T-cell (primary cell): Measurements from ENCODE around the gene PDLIM1. TPM values are rescaled to one million over a fixed set of nuclear protein-coding genes. Genes with fewer than 3 reads are reported as not detected.

Experiments used
- ATAC-seq, 4 experiments: fragments of 200-7000 bp in 3 of 4; fragments of 150-1000 bp in 1 of 4; cut with Tn5 transposase; replicated peaks in 1 of 4; 1 replicate in 3 of 4; 2 replicates in 1 of 4; pipeline ENCODE4 v1.10.0; 2021; ENCODE audit warnings: moderate library complexity in 3 of 4, mild to moderate bottlenecking in 2 of 4, moderate number of reproducible peaks in 1 of 4
- CTCF ChIA-PET, 2 donors: fragments of 300-600 bp; sonication (Branson Sonifier 250); formaldehyde crosslinking; loops; one replicate each; lab custom pipeline; 2022; ENCODE audit warnings: antibody characterized with exemption in 2 of 2; lab: Charles Lee
- POLR2A ChIA-PET, 2 donors: fragments of 300-600 bp; sonication (Branson Sonifier 250); formaldehyde crosslinking; loops; one replicate each; lab custom pipeline; 2022; ENCODE audit warnings: antibody characterized with exemption in 2 of 2; lab: Charles Lee
- DNase-seq, 35 experiments: peaks; one replicate each; pipeline versions ENCODE4 v3.0.0 to v3.0.0-alpha.2; 2013 to 2023
- H3K27ac ChIP-seq: one replicate; pipeline ENCODE4 v1.5.1; 2013; ENCODE audit warnings: low read length
- H3K27me3 ChIP-seq, 2 experiments: replicated peaks in 1 of 2; 1 replicate in 1 of 2; 2 replicates in 1 of 2; pipeline versions ENCODE4 v1.6.1 to v1.7.0; 2013; ENCODE audit warnings: low read length in 1 of 2, mixed read lengths in 1 of 2; ENCODE audit not compliant: control insufficient read depth in 2 of 2, insufficient read depth in 2 of 2; ENCODE audit errors: extremely low read depth in 1 of 2
- H3K36me3 ChIP-seq, 2 donors: 1 replicate in 1 of 2; 2 replicates in 1 of 2; pipeline versions ENCODE4 v1.6.1 to v1.7.0; 2013; ENCODE audit warnings: low read length in 1 of 2; ENCODE audit not compliant: control insufficient read depth in 2 of 2, insufficient read depth in 1 of 2; ENCODE audit errors: extremely low read depth in 1 of 2
- H3K4me1 ChIP-seq, 2 experiments: 1 replicate in 1 of 2; 2 replicates in 1 of 2; pipeline versions ENCODE4 v1.6.1 to v1.7.0; 2013; ENCODE audit warnings: low read length in 2 of 2, mixed read lengths in 1 of 2; ENCODE audit not compliant: insufficient read depth in 2 of 2, control insufficient read depth in 1 of 2; ENCODE audit errors: extremely low read depth in 1 of 2
- H3K4me3 ChIP-seq, 2 donors: 1 replicate in 1 of 2; 2 replicates in 1 of 2; pipeline versions ENCODE4 v1.5.1 to v1.7.0; 2013; ENCODE audit warnings: mild to moderate bottlenecking in 2 of 2, low read length in 1 of 2, moderate library complexity in 1 of 2; ENCODE audit not compliant: control insufficient read depth in 1 of 2; ENCODE audit errors: extremely low read depth in 1 of 2
- H3K9me3 ChIP-seq: 2 replicates; pipeline ENCODE4 v1.7.0; 2013
- H3K27ac Mint-ChIP-seq, 2 donors: one replicate each; pipeline ENCODE4 v1.8.0; 2020 to 2021; ENCODE audit warnings: mild to moderate bottlenecking in 2 of 2, mixed read lengths in 2 of 2
- H3K27me3 Mint-ChIP-seq, 2 donors: one replicate each; pipeline ENCODE4 v1.8.0; 2021 to 2022; ENCODE audit warnings: mixed read lengths in 2 of 2
- H3K36me3 Mint-ChIP-seq: one replicate; pipeline ENCODE4 v1.8.0; 2021; ENCODE audit warnings: mixed read lengths
- H3K4me1 Mint-ChIP-seq, 3 donors: one replicate each; pipeline ENCODE4 v1.8.0; 2020 to 2022; ENCODE audit warnings: mixed read lengths in 3 of 3, mild to moderate bottlenecking in 1 of 3
- H3K4me3 Mint-ChIP-seq, 3 donors: one replicate each; pipeline ENCODE4 v1.8.0; 2020 to 2022; ENCODE audit warnings: mild to moderate bottlenecking in 3 of 3, mixed read lengths in 3 of 3, moderate library complexity in 3 of 3
- H3K9me3 Mint-ChIP-seq, 3 donors: one replicate each; pipeline ENCODE4 v1.8.0; 2020 to 2022; ENCODE audit warnings: mixed read lengths in 3 of 3
- WGBS: methylation state at CpG from one replicate; pipeline ENCODE4 v1.1.5; 2013; ENCODE audit warnings: missing lambda C conversion rate; ENCODE audit not compliant: insufficient coverage; 5-methylcytosine and 5-hydroxymethylcytosine counted together
- total RNA-seq, 35 experiments: library from RNA in 6 of 35; stranded (reverse) in 6 of 35; fragments of 120-200 nt in 1 of 35; gene quantifications; one replicate each; pipeline versions ENCODE4 v1.2.1 to v1.2.4 and lab custom pipeline; 2013 to 2026

The PDLIM1 gene
- total RNA-seq, 5 donors from 2014 or later (not counting 1 experiment from before 2014, with no cell fraction given) = 4.2 to 9.7 (median 5.3) TPM

DNA sequence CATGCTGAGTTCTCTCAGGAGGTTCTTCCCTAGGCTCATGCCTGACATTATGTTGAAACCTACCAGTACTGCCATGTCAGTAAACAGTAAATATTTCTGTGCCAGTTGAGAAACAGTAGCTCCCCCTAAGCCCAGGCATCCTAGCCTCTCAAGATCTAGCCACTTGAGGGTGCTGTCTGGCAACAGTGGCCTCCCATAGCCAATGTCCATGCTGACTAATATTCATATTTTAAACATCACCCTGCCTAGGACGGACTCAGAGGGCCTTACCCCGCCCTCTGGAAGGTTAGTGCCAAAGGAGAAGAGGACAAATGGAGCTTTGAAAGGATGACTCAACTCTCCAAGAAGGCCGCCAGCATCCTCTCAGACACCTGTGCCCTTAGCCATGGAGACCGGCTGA lies 89.1 kb downstream of the PDLIM1 start:
- no peaks in the 10 kb centered on the region for H3K27me3 Mint-ChIP-seq
- no CpG with 5 or more reads among the region's 4 CpGs for WGBS
- H3K9me3 Mint-ChIP-seq = no peaks in the 10 kb centered on the region
- H3K9me3 ChIP-seq = no peaks in the 10 kb centered on the region
- CTCF ChIA-PET = no interaction called here
- no peak overlapping the region for H3K4me3 ChIP-seq
- H3K36me3 ChIP-seq = no peaks in the 10 kb centered on the region
- ATAC-seq (no peak), DNase-seq (no peak)
- no peak overlapping the region for H3K4me3 Mint-ChIP-seq
- POLR2A ChIA-PET = no interaction called here
- H3K4me1 ChIP-seq = no peaks in the 10 kb centered on the region
- no peak overlapping the region for H3K27ac Mint-ChIP-seq
- H3K27me3 ChIP-seq = peaks cover 0 to 3% of the 10 kb centered on the region in 2 experiments
- no peaks in the 10 kb centered on the region for H3K4me1 Mint-ChIP-seq
- H3K27ac ChIP-seq = no peak overlapping the region
- no peaks in the 10 kb centered on the region for H3K36me3 Mint-ChIP-seq

DNA sequence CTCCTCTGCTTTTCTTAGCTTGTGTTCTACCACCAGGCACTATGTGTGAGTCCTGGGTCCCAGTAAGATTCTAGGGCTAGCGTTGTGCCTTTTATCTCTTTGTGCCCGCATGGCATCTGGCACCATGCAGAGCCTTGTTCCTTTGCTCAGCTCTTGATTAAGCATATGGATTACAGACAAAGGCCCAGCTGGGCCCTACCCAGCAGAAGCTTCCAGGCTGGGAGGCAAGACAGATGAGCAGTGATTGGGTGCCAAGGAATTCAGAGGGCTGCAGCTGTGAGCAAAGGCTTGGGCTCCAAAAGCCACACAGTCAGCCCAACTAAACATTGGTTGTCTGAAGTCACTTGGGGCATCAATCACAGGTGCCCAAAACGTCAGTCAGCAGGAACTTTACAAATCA lies 94.8 kb downstream of the PDLIM1 start:
- WGBS = 100% methylated on average over 2 of the region's 3 CpGs
- H3K4me1 ChIP-seq = no peaks in the 10 kb centered on the region
- no peaks in the 10 kb centered on the region for H3K9me3 ChIP-seq
- no peaks in the 10 kb centered on the region for H3K36me3 ChIP-seq
- no peak overlapping the region for H3K4me3 ChIP-seq
- H3K27ac ChIP-seq = no peak overlapping the region
- CTCF ChIA-PET = no interaction called here
- Mint-ChIP-seq H3K27ac (no peak overlapping the region), H3K4me1 (no peaks in the 10 kb centered on the region), H3K9me3 (no peaks in the 10 kb centered on the region), H3K4me3 (no peak overlapping the region), H3K27me3 (peaks cover 0 to 8% of the 10 kb centered on the region in 2 donors), H3K36me3 (no peaks in the 10 kb centered on the region)
- POLR2A ChIA-PET = no interaction called here
- no peaks in the 10 kb centered on the region for H3K27me3 ChIP-seq
- ATAC-seq = no peak
- DNase-seq = no peak

DNA sequence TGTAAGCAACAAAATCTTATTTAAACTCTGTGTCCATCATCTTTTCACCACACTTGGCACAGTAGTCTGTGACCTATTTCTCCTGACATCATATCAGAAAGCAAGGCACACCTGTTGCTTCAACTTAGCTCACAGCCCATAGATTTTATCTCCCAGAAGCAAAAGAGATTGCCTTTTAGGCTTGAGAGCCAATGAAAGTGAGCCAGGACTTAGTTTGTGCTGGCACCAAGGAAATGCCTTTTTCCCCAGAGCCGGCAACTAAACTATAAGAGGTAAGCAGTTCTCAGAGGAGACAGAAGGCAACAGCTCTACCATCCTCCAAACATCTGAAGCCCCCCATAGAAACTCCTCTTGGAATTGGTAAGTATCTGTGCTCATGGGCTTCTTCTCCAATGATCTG lies 96.9 kb downstream of the PDLIM1 start, which contains the start of gene ACSM6:
TSS of gene ACSM6 (plus strand) at position 295 of the 400 bp plus-strand sequence. CDS start 248 bp downstream, outside the sequence.
- Histone ChIP-seq H3K9me3 (no peaks in the 10 kb centered on the region), H3K4me3 (no peak within 1 kb of the TSS), H3K27ac (no peak within 1 kb of the TSS), H3K36me3 (no peaks in the 10 kb centered on the region), H3K27me3 (no peaks in the 10 kb centered on the region), H3K4me1 (no peaks in the 10 kb centered on the region)
- Mint-ChIP-seq H3K36me3 (no peaks in the 10 kb centered on the region), H3K9me3 (no peaks in the 10 kb centered on the region), H3K27ac (no peak within 1 kb of the TSS), H3K4me1 (no peaks in the 10 kb centered on the region), H3K4me3 (no peak within 1 kb of the TSS), H3K27me3 (peaks cover 0 to 14% of the 10 kb centered on the region in 2 donors)
- ATAC-seq = no peak
- WGBS = no CpG with 5 or more reads among the region's 1 CpG
- ChIA-PET CTCF (no interaction called here), POLR2A (no interaction called here)
- DNase-seq = no peak

DNA sequence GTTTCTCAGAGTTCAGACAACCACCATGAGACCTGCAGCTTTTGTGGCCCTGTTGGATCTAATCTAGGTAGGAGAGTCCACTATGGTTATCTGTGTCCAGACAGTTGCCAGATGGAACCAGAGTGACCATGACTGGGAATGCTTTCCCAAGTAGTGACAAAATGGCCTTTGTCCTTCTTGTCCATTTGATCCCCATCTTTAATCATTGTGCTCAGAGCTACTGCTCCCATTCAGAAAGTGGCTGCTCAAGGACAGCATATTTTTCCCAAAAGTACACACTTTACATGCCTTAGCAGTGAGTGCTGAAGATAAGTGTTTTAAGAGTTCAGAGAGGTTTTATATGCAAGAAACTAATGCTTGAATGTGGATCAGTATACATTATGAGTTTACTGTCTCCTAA lies 102.2 kb downstream of the PDLIM1 start:
- peaks cover 17 to 18% of the 10 kb centered on the region in 2 donors for H3K27me3 Mint-ChIP-seq
- no peaks in the 10 kb centered on the region for H3K9me3 ChIP-seq
- H3K36me3 Mint-ChIP-seq = no peaks in the 10 kb centered on the region
- H3K36me3 ChIP-seq = no peaks in the 10 kb centered on the region
- DNase-seq = no peak
- no peak for ATAC-seq
- H3K27ac Mint-ChIP-seq = no peak overlapping the region
- ChIA-PET POLR2A (no interaction called here), CTCF (no interaction called here)
- no peaks in the 10 kb centered on the region for H3K9me3 Mint-ChIP-seq
- H3K27me3 ChIP-seq = peaks cover 0 to 15% of the 10 kb centered on the region in 2 experiments
- H3K4me3 ChIP-seq = no peak overlapping the region
- H3K4me3 Mint-ChIP-seq = no peak overlapping the region
- H3K27ac ChIP-seq = no peak overlapping the region
- H3K4me1 Mint-ChIP-seq = peaks cover 5 to 6% (median 6%) of the 10 kb centered on the region in 3 donors
- H3K4me1 ChIP-seq = peaks cover 0 to 4% of the 10 kb centered on the region in 2 experiments

DNA sequence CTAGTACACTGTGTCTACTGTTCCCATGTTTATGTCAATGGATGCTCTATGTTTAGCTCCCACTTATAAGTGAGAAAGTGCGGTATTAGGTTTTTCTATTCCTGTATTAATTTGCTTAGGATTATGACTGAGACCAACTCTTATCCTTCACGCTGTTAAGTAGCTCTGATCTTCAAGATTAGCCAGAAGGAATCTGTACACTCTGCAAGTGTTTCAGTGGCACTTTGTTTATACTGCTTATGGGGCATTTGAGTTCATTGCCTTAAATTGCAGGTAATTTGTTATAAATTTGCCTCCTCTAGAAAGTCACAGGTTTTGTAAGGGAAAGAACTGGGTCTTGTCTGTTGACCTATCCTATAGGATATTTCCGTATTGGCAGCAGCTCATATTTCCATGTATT lies 103.2 kb downstream of the PDLIM1 start:
- H3K9me3 ChIP-seq = no peaks in the 10 kb centered on the region
- peaks cover 0 to 7% of the 10 kb centered on the region in 2 experiments for H3K4me1 ChIP-seq
- ChIA-PET CTCF (no interaction called here), POLR2A (no interaction called here)
- H3K27me3 ChIP-seq = peaks cover 0 to 18% of the 10 kb centered on the region in 2 experiments
- H3K4me3 ChIP-seq = no peak overlapping the region
- no peak for ATAC-seq
- no peak for DNase-seq
- H3K9me3 Mint-ChIP-seq = no peaks in the 10 kb centered on the region
- peaks cover 17 to 22% of the 10 kb centered on the region in 2 donors for H3K27me3 Mint-ChIP-seq
- H3K4me3 Mint-ChIP-seq = no peak overlapping the region
- no peaks in the 10 kb centered on the region for H3K36me3 ChIP-seq
- no peak overlapping the region for H3K27ac ChIP-seq
- WGBS = no CpG with 5 or more reads among the region's 3 CpGs
- no peaks in the 10 kb centered on the region for H3K36me3 Mint-ChIP-seq
- H3K27ac Mint-ChIP-seq = no peak overlapping the region
- H3K4me1 Mint-ChIP-seq = peaks cover 6 to 10% (median 8%) of the 10 kb centered on the region in 3 donors

Other genes starting within 250 kb of the PDLIM1 start
- under 1 TPM in 4 of 5 donors, not detected in 1; 0.40 to 0.76 (median 0.61) TPM for gene CYP2C8, start 221.5 kb downstream of the PDLIM1 start, total RNA-seq
- not detected for gene ACSM6, start 96.8 kb downstream of the PDLIM1 start, total RNA-seq